Measurements from ENCODE around the gene SCG2. TPM values are rescaled to one million over a fixed set of nuclear protein-coding genes. Genes with fewer than 3 reads are reported as not detected.

Gene SCG2
- total and polyA plus RNA-seq, 12 donors: 0.04 to 0.86 (median 0.18) TPM; not detected in 4

DNA sequence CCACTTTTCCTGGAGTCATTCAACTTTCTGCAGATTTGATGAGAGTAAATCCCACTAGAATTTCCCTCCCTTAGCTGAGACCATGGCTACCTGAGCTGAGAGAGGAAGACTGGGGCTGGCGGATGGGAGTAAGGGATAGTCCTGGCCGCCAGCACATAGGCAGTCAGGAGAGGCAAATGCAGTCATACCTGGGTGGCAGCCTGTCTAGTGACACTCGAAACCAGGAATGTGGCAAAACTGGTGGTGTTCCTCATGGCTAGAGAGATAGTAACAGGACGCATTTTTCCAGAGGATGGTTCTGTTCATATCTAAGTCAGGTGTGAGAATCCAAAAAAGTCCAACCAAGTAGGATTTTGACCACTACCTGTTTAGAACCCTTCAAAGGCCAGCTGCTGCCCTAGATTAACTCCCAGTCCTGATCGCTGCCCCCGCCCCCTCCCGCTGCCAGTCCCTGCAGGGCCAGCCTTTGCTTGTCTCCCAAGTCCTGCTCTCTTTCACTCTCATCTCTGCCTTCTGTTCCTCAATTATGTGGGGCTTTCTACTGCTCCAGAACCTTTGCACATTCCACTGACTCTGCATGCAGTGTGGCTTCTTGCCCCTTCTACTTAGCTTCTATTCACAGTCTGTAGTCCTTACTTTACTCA is 17.4 kb upstream of the SCG2 start:
- Histone ChIP-seq H3K27me3 (peaks cover 0 to 45% (median 16%) of the 10 kb centered on the region in 7 donors), H3K36me3 (no peaks in the 10 kb centered on the region), H3K4me1 (no peaks in the 10 kb centered on the region), H3K4me3 (no peak overlapping the region), H3K9me3 (no peaks in the 10 kb centered on the region), H3K27ac (no peak overlapping the region)
- TF ChIP-seq, protein P1, sequence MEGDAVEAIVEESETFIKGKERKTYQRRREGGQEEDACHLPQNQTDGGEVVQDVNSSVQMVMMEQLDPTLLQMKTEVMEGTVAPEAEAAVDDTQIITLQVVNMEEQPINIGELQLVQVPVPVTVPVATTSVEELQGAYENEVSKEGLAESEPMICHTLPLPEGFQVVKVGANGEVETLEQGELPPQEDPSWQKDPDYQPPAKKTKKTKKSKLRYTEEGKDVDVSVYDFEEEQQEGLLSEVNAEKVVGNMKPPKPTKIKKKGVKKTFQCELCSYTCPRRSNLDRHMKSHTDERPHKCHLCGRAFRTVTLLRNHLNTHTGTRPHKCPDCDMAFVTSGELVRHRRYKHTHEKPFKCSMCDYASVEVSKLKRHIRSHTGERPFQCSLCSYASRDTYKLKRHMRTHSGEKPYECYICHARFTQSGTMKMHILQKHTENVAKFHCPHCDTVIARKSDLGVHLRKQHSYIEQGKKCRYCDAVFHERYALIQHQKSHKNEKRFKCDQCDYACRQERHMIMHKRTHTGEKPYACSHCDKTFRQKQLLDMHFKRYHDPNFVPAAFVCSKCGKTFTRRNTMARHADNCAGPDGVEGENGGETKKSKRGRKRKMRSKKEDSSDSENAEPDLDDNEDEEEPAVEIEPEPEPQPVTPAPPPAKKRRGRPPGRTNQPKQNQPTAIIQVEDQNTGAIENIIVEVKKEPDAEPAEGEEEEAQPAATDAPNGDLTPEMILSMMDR (IDR thresholded peaks at IDR 0.05): no peak
- DNase-seq: no peak
- intact Hi-C loops (cut with DNase I): no loop called here
- ATAC-seq: no peak
- 76 to 78% methylated on average over 7 of the region's 7 CpGs for WGBS, 2 donors

GRCh38 chr2:223618172-223619035 is 16.2 kb upstream of the SCG2 start:
- TF ChIP-seq, protein P1 (IDR thresholded peaks at IDR 0.05): no peak
- no peaks in the 10 kb centered on the region for H3K36me3 ChIP-seq
- no peaks in the 10 kb centered on the region for H3K9me3 ChIP-seq
- no peak overlapping the region for H3K27ac ChIP-seq
- DNase-seq (no peak), ATAC-seq (no peak)
- intact Hi-C loops (cut with DNase I): no loop called here
- peaks cover 0 to 5% (median 0%) of the 10 kb centered on the region in 9 donors for H3K4me1 ChIP-seq
- WGBS, 2 donors: 20 to 26% methylated on average over 13 of the region's 13 CpGs
- no peak overlapping the region for H3K4me3 ChIP-seq
- peaks cover 0 to 53% (median 20%) of the 10 kb centered on the region in 7 donors for H3K27me3 ChIP-seq

DNA sequence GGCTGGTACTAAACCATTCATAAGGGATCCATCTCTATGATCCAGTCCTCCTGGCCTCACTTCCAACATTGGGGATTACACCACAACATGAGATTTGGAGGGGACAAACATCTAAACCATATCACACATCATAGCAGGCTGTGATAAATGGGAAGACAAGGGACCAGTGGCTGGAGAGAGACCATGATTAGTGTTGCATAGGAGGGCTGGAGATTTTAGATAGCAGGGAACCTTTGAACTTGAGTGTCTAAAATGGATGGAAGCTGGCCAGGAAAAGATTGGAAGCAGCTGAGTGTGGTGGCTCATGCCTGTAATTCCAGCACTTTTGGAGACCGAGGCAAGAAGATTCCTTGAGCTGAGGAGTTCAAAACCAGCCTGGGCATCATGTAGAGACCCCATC is 12.4 kb upstream of the SCG2 start:
- intact Hi-C loops (cut with DNase I): no loop called here
- Histone ChIP-seq H3K27ac (no peak overlapping the region), H3K4me1 (peaks cover 0 to 12% (median 0%) of the 10 kb centered on the region in 9 donors), H3K36me3 (no peaks in the 10 kb centered on the region), H3K27me3 (peaks cover 0 to 53% (median 20%) of the 10 kb centered on the region in 7 donors), H3K9me3 (no peaks in the 10 kb centered on the region), H3K4me3 (no peak overlapping the region)
- DNase-seq: no peak
- WGBS, 2 donors: 84 to 95% methylated on average over 1 of the region's 1 CpG
- no peak for ATAC-seq
- TF ChIP-seq, protein P1 (IDR thresholded peaks at IDR 0.05): no peak

- TF ChIP-seq, protein P1 (IDR thresholded peaks at IDR 0.05): peak in 2 of 9 donors; percentile 8 to 11
- 10% methylated on average over 35 of the region's 35 CpGs for WGBS, 2 donors
- H3K4me1 ChIP-seq: peaks cover 0 to 12% (median 0%) of the 10 kb centered on the region in 9 donors
- intact Hi-C loops (cut with DNase I): no loop called here
- peak; percentile 66 to 82 for DNase-seq
- H3K27me3 ChIP-seq: peaks cover 0 to 48% (median 8%) of the 10 kb centered on the region in 7 donors
- peak overlapping the region in 9 of 10 donors; percentile 25 to 81 (median 61) for H3K27ac ChIP-seq
- ATAC-seq: peak; percentile 91 to 97 (median 96)
- H3K36me3 ChIP-seq: no peaks in the 10 kb centered on the region
- no peaks in the 10 kb centered on the region for H3K9me3 ChIP-seq
- H3K4me3 ChIP-seq: peak overlapping the region in 8 of 10 donors; percentile 5 to 46 (median 32)
Measured at GRCh38 chr2:223613017-223613950, 11.1 kb upstream of the SCG2 start.
